ENCODE results near the gene WDR59.

WDR59 gene

DNA sequence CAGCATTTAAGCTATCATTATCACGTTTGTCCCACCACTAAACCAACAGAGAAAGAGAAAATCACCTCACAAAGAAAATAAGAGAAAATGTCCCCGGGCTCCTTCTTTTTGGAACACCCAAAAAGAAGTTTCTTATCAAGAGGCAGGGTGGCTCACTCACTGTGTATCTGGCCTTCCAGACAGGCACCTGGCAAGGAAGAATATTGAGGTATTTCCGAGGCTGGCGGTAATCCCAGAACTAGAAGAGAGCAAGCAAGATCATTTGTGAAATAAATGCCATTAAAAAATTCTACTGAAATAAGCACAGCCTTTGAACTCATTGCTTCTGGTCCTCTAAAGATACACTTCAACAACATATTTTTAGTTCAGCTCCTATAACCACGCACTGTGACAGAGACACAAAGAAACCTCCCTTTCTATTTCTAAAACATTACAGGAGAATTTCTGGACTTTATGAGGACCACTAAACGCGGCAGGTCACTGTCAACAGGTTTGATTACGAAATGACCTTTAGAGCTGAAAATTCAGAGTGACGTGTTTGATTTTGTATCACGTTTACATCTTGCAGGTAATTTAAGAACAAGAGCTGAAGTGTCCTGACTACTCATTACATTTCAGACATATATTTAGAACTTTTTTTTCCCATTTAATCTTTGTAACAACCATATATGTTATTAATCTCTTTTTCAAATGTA lies 61.0 kb downstream of the WDR59 start:
- Histone ChIP-seq H3K9me3 (replicated peaks; ENCODE audit: insufficient read depth, low read length) (no peaks in the 10 kb centered on the region), H2AFZ (ENCODE audit: low read length) (no peak overlapping the region), H3K36me3 (replicated peaks; ENCODE audit: insufficient read depth, low read length) (no peaks in the 10 kb centered on the region), H3K4me3 (ENCODE audit: low read length) (no peak overlapping the region), H3K4me2 (ENCODE audit: low read depth, low read length) (no peak overlapping the region), H3F3A (ENCODE audit: insufficient read depth, low read length) (no peaks in the 10 kb centered on the region), H3K79me2 (ENCODE audit: low read length) (no peaks in the 10 kb centered on the region), H3K27ac (ENCODE audit: low read length) (no peak overlapping the region), H4K20me1 (ENCODE audit: insufficient read depth, low read length) (no peaks in the 10 kb centered on the region), H3K9me2 (replicated peaks; ENCODE audit: insufficient read depth, low read length) (no peaks in the 10 kb centered on the region), H3K27me3 (replicated peaks; ENCODE audit: insufficient read depth, low read length) (no peaks in the 10 kb centered on the region), H3K9ac (ENCODE audit: low read length) (no peak overlapping the region), H3K4me1 (ENCODE audit: low read length) (no peaks in the 10 kb centered on the region)
- no peak for DNase-seq
- TF ChIP-seq, protein P1, sequence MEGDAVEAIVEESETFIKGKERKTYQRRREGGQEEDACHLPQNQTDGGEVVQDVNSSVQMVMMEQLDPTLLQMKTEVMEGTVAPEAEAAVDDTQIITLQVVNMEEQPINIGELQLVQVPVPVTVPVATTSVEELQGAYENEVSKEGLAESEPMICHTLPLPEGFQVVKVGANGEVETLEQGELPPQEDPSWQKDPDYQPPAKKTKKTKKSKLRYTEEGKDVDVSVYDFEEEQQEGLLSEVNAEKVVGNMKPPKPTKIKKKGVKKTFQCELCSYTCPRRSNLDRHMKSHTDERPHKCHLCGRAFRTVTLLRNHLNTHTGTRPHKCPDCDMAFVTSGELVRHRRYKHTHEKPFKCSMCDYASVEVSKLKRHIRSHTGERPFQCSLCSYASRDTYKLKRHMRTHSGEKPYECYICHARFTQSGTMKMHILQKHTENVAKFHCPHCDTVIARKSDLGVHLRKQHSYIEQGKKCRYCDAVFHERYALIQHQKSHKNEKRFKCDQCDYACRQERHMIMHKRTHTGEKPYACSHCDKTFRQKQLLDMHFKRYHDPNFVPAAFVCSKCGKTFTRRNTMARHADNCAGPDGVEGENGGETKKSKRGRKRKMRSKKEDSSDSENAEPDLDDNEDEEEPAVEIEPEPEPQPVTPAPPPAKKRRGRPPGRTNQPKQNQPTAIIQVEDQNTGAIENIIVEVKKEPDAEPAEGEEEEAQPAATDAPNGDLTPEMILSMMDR (IDR thresholded peaks at IDR 0.05; ENCODE audit: low read length), result no peak
- TF ChIP-seq EZH2phosphoT487 (IDR thresholded peaks at IDR 0.05; ENCODE audit: low read length) (no peak), EZH2 (optimal IDR thresholded peaks at IDR 0.05; ENCODE audit: low read depth, low read length) (no peak)

DNA sequence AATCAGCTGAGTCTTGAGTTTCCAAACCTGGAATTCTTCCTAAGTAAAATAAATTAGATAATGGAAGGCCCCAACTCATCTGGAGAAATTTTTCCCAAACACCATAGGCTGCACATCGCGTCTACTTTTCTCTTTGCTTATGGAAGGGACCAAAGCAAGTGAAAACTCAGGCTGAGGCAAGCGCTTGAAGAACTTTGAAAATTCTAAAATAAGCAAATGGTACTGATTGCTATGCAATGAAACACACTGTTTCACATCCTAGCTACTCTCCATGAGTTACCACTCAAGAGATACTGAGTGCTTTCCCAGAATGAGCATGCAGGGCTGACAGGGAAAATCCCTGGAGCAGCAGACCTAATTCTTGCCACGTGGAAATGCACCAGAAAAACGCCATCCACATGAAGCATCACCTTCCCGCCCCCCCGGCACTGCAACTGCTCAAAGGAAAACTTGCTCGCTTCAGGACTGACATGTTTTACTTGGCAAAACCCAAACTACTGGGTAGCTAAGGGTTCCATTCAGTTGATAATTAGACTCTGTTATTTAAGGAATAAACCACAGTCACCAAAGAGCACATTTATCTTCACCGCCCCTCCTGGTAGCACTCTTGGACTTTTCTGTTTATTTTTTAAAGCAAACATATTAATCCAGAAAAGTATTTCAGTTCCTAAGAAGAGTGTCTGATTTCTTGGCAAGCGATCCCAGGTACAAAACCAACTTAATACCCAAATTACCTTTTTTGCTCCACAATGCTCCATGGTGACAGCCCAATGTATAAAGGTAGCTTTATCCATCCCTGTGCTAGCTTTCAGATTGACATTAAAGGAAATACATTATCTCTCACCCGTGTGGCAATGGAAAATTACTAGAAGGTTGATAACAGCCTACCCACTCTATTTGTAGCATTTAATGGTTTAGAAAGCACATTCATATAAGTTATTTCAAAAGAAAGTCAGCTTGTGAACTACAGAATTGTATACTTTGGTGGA lies 62.5 kb downstream of the WDR59 start:
- H3K4me1 ChIP-seq (ENCODE audit: low read length), result no peaks in the 10 kb centered on the region

DNA sequence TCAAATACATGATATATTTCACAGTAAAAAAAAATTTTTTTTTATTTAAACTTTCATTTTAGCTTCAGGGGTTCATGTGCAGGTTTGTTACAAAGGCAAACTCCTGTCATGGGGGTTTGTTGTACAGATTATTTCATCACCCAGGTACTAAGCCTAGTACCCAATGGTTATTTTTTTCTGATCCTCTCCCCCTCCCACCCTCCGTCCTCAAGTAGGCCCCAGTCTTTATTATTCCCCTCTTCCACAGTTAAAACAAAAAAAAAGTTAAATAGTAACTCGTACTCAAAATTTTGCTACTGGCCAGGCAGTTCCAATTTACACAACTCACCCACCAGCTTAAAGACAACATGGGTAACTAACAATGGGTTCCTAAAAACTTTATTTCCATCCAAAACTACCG lies 63.9 kb downstream of the WDR59 start:
- Histone ChIP-seq H3K4me3 (ENCODE audit: low read length) (no peak overlapping the region), H3K27ac (ENCODE audit: low read length) (no peak overlapping the region), H3K9me2 (replicated peaks; ENCODE audit: insufficient read depth, low read length) (no peaks in the 10 kb centered on the region), H3K4me1 (ENCODE audit: low read length) (no peaks in the 10 kb centered on the region), H3K36me3 (replicated peaks; ENCODE audit: insufficient read depth, low read length) (no peaks in the 10 kb centered on the region), H4K20me1 (ENCODE audit: insufficient read depth, low read length) (no peaks in the 10 kb centered on the region), H3K27me3 (replicated peaks; ENCODE audit: insufficient read depth, low read length) (no peaks in the 10 kb centered on the region), H3K79me2 (ENCODE audit: low read length) (no peaks in the 10 kb centered on the region), H3K4me2 (ENCODE audit: low read depth, low read length) (no peak overlapping the region), H3K9me3 (replicated peaks; ENCODE audit: insufficient read depth, low read length) (no peaks in the 10 kb centered on the region), H2AFZ (ENCODE audit: low read length) (no peak overlapping the region), H3K9ac (ENCODE audit: low read length) (no peak overlapping the region), H3F3A (ENCODE audit: insufficient read depth, low read length) (no peaks in the 10 kb centered on the region)
- no peak for DNase-seq
- TF ChIP-seq, protein P1 (IDR thresholded peaks at IDR 0.05; ENCODE audit: low read length), result no peak
- TF ChIP-seq EZH2 (optimal IDR thresholded peaks at IDR 0.05; ENCODE audit: low read depth, low read length) (no peak), EZH2phosphoT487 (IDR thresholded peaks at IDR 0.05; ENCODE audit: low read length) (no peak)

More for the DNA sequence above, 62.5 kb downstream of the WDR59 start:
- no peaks in the 10 kb centered on the region for H3K79me2 ChIP-seq (ENCODE audit: low read length)
- H3K9me2 ChIP-seq (replicated peaks; ENCODE audit: insufficient read depth, low read length), result no peaks in the 10 kb centered on the region
- no peaks in the 10 kb centered on the region for H3K27me3 ChIP-seq (replicated peaks; ENCODE audit: insufficient read depth, low read length)
- no peak overlapping the region for H3K27ac ChIP-seq (ENCODE audit: low read length)
- no peaks in the 10 kb centered on the region for H3K9me3 ChIP-seq (replicated peaks; ENCODE audit: insufficient read depth, low read length)
- DNase-seq, result no peak
- H3K4me3 ChIP-seq (ENCODE audit: low read length), result no peak overlapping the region
- TF ChIP-seq, protein P1 (IDR thresholded peaks at IDR 0.05; ENCODE audit: low read length), result no peak
- TF ChIP-seq EZH2 (optimal IDR thresholded peaks at IDR 0.05; ENCODE audit: low read depth, low read length) (no peak), EZH2phosphoT487 (IDR thresholded peaks at IDR 0.05; ENCODE audit: low read length) (no peak)
- no peaks in the 10 kb centered on the region for H4K20me1 ChIP-seq (ENCODE audit: insufficient read depth, low read length)
- no peak overlapping the region for H3K4me2 ChIP-seq (ENCODE audit: low read depth, low read length)
- H3K9ac ChIP-seq (ENCODE audit: low read length), result no peak overlapping the region
- no peak overlapping the region for H2AFZ ChIP-seq (ENCODE audit: low read length)
- H3K36me3 ChIP-seq (replicated peaks; ENCODE audit: insufficient read depth, low read length), result no peaks in the 10 kb centered on the region
- H3F3A ChIP-seq (ENCODE audit: insufficient read depth, low read length), result no peaks in the 10 kb centered on the region
